ENCODE data around the gene CPHXL2.
A peak's percentile ranks its signal among the peaks of the same experiment; 100 is the strongest.

The CPHXL2 gene

GRCh38 chr16:75640598-75640997 is 36.2 kb downstream of the CPHXL2 start:
- DNase-seq: no peak

- DNase-seq: no peak
Measured at GRCh38 chr16:75635036-75635435, 41.8 kb downstream of the CPHXL2 start.

GRCh38 chr16:75632857-75633256 is 44.0 kb downstream of the CPHXL2 start:
- no peak for DNase-seq

GRCh38 chr16:75630052-75630451 is 46.8 kb downstream of the CPHXL2 start:
- no peak for DNase-seq

- DNase-seq: no peak
Measured at GRCh38 chr16:75629132-75629531, 47.7 kb downstream of the CPHXL2 start.

- no peak for DNase-seq
Measured at GRCh38 chr16:75628351-75628750, 48.5 kb downstream of the CPHXL2 start.

- DNase-seq: no peak
Measured at GRCh38 chr16:75627851-75628250, 49.0 kb downstream of the CPHXL2 start.

GRCh38 chr16:75626806-75627205 is 50.0 kb downstream of the CPHXL2 start:
- DNase-seq: no peak

GRCh38 chr16:75624921-75625334 is 51.9 kb downstream of the CPHXL2 start:
- no peak for DNase-seq

GRCh38 chr16:75622761-75623605 is 53.8 kb downstream of the CPHXL2 start, which contains the start of gene ADAT1:
Gene ADAT1, minus strand, starts transcription at chr16:75623281. Its CDS starts 2,482 bp downstream, at chr16:75620799.
- DNase-seq: peak; percentile 99

GRCh38 chr16:75621170-75621477 is 55.7 kb downstream of the CPHXL2 start:
- no peak for DNase-seq

- no peak for DNase-seq
Measured at GRCh38 chr16:75620326-75621169, 56.3 kb downstream of the CPHXL2 start.

- no peak for DNase-seq
Measured at GRCh38 chr16:75618780-75619179, 58.0 kb downstream of the CPHXL2 start.

- no peak for DNase-seq
Measured at GRCh38 chr16:75617121-75617520, 59.7 kb downstream of the CPHXL2 start.

- no peak for DNase-seq
Measured at GRCh38 chr16:75616521-75617010, 60.2 kb downstream of the CPHXL2 start.

- no peak for DNase-seq
Measured at GRCh38 chr16:75615619-75616018, 61.2 kb downstream of the CPHXL2 start.

- no peak for DNase-seq
Measured at GRCh38 chr16:75614066-75614897, 62.5 kb downstream of the CPHXL2 start.

All from right hindlimb (tissue), 1 donor.